Iris pigment epithelial cell (primary cell): Measurements from ENCODE around the gene KLK5.
"Not testable (repeated sequence)": the region's sequence is repeated elsewhere in the genome, so short reads cannot be mapped to it uniquely, and the experiment has no call there.

Experiments
- DNase-seq: peaks from one replicate; pipeline ENCODE4 v3.0.0-alpha.2; 2011; ENCODE audit warnings: low read depth

Gene KLK5, protein sequence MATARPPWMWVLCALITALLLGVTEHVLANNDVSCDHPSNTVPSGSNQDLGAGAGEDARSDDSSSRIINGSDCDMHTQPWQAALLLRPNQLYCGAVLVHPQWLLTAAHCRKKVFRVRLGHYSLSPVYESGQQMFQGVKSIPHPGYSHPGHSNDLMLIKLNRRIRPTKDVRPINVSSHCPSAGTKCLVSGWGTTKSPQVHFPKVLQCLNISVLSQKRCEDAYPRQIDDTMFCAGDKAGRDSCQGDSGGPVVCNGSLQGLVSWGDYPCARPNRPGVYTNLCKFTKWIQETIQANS

DNA sequence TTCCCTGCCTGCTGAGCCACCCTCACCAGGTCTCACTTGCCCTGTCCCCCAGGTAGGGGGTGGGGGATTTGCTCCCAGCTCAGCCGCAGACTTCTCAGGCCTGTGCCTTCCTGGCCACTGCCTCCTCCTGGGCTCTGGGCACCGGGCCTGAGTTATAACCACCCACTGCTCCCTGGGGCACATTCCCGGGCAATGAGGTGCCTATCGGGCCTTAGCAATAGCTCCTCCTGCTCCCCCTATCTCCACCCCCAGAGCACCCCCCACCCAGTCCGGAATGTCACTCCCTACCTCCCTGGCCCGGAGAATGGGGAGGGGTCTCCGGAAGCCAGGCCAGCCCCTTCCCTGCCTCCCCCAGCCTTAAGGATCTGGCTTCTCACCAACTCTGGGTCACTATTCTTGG lies at the start of gene KLK5:
TSS of gene KLK5 (minus strand) at position 129 of the 400 bp plus-strand sequence. CDS start 381 bp downstream, outside the sequence.
- no peak for DNase-seq

DNA sequence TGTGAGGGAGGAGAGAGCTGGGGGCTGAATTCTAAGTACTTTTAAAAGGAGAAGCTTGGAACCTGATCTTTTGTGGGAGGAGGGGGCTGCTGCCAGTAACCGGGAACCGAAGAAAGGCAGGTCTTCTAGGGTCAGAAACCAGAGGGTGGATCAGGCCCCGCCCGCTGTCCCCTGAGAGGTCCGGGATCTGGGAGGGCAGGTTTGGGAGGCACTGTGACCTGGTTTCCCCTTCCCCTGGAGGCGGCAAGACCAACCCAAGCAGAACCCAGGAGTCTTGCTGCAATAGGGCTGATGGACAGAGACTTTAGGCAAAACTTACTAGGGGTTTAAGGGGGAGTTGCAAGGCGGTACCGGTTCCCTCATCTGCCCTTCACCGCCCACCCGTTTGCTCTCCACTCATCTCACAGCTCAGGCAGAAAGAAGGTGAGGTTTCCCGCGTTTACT lies 49.3 kb upstream of the KLK5 start:
- no peak for DNase-seq

DNA sequence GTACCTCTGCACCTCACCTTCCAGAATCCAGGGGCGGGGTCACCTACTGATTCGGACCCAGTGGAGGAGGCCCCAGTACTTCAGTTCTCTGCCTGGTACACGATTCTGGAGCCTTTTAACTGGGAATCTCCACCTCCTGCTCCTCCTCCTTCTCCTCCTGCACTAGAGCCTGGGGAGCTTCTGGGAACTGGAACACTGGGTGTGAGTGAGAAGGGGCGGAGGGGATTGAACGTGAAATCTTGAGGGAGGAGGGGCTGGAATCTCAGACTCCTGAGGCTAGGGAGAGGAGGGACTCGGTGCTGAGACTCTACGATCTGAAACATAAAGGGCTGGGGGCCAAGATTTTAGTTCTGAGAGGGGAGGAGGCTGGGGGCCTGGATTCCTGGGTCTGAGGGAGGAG lies 48.7 kb upstream of the KLK5 start, which contains the start of gene KLK8:
TSS of gene KLK8 (minus strand) at position 90 of the 400 bp plus-strand sequence. CDS start 437 bp downstream, outside the sequence.
- DNase-seq = no peak

DNA sequence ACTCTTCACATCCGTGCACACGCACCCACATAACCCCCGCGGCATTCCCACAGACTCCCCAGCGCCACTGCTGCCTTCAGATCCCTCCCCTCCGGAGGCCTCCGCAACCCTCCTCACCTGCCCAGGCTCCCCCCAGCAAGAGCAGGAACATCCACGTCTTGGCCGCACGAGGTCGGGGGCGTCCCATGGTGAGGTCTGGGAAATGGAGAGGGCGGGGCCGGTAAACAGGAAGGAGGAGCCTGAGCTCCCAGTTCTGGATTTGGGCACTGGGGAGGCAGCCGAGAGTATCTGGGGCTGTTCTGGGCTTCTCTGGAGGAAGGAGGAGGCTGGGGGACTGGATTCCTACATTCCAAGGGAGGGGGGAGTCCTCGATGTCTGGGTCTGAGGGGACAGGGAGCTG lies 48.1 kb upstream of the KLK5 start:
- no peak for DNase-seq

DNA sequence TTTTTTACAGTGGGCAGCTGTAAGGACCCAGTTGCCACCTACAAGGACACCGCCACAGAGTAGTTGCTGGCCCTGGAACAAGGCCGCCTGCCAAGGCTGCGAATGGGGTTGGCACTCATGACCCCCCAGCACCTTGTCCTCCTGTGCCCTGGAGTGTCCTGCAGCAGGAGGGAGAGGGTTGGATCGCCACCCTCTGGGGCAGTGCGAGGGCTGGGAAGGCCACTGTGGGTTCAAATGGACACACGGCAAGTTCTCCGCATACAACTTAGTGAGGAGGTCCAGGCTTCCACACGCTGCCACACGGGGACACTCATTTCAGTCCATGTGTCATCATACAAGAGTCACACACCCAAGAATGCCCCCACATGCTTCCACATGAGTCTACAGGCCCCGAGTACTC lies 47.6 kb upstream of the KLK5 start:
- no peak for DNase-seq

DNA sequence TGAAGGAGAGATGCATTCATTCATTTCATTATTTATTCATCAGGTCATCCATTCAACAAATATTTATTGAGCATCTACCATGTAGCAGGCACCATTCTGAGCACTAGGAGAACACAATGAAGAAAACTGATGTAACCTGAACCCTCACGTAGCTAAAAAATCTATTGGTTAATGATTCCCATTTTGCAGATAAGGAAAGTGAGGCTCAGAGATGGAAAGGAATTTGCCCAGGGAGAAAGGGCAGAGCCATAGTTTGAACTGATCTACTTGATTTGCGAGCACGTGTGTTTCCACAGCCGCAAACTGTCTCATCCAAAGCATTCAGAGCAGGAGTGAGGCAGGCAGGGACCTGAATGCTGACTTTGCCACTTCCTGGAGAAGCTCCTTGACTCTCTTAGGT lies 45.8 kb upstream of the KLK5 start:
- no peak for DNase-seq

DNA sequence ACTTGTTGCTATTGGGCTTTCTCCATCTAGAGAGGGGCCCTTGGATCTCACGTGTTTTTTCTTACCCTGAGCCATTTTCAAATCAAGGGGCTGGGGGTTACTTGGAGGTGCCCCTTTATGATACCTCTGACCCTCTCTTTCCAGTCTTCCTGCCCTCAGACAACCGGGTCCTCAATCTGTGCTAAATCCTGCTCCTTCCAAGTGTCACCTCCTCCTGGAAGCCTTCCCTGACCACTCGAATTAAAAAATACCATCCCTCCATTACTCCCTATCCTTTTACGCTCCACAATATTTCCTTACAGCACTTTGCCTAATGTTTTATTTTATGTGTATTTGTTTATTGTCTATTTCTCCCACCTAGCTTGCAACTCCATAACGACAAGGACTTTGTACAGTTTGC lies 45.2 kb upstream of the KLK5 start:
- DNase-seq = no peak

DNA sequence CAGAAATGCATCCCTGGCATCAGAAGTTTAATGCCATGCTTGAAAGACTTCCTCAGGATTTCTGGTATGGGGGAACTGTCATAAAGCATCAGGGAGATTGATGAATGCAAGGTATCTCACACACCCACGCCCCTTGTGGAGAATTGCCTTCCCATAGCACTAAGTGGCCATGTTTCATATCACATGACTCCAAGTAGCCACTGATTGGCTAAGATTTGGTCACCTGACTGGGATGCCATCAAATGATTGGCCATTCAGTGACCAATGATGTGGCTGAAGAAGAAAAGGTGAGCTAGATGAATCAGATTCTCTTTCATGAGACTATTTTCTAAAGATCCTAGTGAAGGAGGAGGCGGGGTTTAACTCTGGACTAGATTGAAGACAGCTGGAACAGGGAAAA lies 41.3 kb upstream of the KLK5 start:
- DNase-seq = no peak

DNA sequence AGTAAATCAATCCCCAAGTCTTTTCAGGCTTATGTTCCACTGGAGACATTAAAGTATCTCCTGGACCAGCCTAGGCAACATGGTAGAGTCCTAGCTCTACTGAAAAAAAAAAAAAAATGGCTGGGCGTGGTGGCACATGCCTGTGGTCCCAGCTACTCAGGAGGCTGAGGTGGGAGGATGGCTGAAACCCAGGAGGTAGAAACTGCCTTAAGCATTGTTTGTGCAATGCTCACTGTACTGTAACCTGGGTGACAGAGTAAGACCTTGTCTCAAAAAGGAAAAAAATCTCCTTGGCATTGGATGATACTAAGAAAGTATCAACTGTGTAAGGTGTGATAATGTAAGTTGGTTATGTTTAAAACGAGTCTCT lies 39.8 kb upstream of the KLK5 start:
- no peak for DNase-seq

DNA sequence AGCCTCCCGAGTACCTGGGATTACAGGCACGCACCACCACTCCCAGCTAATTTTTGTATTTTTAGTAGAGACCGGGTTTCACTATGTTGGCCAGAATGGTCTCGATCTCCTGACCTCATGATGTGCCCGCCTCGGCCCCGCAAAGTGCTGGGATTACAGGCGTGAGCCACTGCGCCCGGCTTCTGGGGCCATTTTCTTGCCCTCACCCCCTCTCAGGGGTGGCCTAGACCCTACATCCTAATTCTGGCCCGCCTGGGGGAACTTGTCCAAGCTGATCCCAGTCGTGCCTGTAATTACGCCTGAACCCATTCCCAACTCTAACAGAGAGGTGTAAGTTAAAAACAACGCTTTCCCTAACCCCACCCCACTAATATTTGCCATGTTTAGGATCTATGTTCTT lies 31.6 kb upstream of the KLK5 start:
- DNase-seq = not testable (repeated sequence)

DNA sequence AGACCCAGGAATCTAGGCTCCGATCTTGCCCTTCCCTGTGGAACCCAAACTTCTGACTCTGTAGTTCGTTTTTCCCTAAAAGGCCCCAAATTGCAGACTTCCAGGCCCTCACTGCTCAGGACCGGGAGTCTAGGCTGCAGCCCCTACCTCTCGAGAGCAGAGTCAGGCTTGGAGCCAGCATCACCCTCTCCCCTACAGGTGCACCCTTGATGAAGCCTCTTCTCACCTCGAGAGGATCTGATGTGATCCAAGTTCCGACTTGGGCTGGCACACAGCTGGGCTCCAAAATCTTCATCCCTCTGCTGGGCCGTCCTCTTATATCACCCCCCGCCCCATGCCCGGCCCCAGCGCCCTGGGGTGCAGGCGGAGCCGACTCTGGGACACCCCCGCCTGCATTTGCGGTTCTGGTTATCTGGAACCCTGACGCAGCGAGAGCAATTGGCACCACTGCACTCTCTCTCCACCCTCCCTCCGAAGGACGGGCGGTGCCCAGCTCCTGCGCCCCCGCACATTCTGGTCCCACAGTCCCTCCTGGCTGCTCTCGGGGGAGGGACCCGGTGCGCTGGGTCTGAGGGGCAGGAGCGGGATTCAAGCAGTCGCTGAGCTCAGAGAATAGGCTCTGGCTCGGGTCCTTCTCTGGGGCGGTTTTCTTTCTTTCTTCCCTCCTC lies 30.9 kb upstream of the KLK5 start, which contains the start of gene KLK7:
TSS of gene KLK7 (minus strand) at position 293 of the 668 bp plus-strand sequence. CDS start 1,518 bp downstream, outside the sequence.
- no peak for DNase-seq

DNA sequence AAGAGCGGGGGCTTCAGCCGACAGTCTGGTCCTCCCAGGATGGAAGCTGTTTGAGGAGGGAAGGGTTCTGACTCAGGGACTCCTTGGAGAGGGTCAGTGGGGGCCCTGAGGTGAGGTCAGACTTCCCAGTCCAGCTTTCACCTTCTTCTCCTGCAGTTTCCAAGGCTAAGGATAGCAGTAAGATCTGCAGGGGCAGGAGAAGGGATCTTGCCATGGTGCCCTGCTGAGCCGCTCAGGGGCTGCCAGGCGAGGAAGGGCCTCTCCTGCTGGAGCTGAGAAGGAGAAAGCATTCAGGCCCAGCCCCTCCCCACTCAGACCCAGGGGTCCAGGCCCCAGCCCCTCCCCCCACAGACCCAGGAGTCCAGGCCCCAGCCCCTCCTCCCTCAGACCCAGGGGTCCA lies 29.3 kb upstream of the KLK5 start:
- DNase-seq = no peak

DNA sequence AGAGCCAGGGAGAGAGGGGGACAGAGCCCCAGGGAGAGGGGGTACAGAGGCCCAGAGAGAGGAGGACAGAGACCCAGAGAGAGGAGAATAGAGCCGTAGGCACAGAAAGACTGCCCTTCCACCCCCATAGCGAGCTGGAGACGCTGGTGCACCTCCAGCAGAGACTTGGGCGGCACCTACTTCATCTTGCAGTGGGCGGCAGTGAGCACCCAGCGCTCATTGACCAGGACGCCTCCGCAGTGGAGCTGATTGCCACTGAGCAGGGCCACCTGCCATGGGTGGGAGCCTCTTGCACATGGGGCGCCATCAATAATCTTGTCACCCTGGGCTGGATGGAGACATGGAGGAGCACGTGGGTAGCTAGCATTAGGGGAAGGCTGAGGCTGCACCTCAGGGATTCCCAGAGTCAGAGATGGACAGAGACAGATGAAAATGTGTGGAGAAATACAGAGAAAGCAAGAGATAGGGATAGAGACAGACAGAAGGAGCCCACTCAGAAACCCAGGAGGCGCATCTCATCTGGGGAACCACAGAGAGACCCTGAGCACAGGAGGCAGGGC lies 28.8 kb upstream of the KLK5 start:
- DNase-seq = no peak

DNA sequence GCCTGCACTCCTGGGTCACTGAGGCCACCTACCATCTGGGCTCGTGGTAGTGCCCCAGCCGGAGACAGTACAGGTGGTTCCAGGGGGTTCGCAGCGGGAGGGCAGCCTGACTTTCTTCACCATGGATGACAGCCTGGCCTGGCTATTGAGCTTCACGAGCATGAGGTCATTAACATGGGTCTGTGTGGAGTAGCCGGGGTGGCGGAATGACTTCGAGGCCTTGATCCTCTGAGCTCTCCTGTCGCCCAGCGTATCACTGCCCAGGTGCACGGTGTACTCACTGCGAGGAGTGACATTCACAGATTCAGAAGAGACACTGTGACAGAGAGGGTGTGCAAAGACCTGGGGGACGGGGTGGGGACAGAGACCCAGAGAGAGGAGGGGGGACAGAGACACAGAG lies 27.4 kb upstream of the KLK5 start:
- DNase-seq = no peak

DNA sequence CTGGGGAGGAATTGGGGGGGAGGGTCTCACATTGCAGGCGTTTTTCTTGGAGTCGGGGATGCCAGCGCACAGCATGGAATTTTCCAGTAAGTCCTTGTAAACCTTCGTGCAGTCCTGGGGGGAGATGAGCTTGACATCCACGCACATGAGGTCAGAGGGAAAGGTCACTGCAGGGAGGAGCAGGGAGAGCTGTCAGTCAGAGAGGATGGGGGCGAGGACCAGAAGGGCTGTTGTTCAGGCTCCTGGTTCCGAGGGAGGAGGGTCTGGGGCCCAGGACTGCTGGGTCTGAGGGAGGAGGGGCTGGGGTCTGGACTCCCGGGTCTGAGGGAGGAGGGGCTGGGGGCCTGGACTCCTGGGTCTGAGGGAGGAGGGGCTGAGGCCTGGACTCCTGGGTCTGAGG lies 26.9 kb upstream of the KLK5 start:
- DNase-seq = no peak

DNA sequence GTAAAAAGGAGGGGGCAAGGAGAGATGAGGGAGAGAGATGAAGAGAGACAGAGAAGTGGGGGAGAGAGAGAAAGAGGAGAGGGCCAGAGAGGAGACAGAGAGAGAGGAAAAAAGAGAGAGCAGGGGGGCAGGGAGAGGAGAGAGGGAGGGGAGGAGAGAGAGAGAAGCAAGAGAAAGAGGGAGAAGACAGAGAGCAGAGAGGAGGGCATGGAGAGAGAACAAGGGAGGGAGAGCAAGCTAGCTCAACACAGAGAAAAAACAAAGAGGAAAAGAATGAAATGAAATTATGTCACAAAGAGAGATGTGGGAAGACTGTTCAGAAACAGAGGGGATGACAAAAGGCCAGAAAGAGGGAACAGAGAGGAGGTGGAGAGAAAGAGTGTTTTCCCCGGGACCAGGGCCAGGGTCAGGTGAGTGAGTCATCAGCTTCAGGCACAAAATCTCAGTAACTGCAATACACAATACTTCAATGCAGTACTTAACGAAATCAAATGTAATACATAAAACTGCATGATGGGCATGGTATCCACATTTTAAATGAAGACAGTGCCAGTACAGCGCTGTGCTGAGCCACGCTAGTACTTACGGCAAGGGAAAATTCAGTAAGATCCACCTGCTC lies 26.0 kb upstream of the KLK5 start:
- no peak for DNase-seq

DNA sequence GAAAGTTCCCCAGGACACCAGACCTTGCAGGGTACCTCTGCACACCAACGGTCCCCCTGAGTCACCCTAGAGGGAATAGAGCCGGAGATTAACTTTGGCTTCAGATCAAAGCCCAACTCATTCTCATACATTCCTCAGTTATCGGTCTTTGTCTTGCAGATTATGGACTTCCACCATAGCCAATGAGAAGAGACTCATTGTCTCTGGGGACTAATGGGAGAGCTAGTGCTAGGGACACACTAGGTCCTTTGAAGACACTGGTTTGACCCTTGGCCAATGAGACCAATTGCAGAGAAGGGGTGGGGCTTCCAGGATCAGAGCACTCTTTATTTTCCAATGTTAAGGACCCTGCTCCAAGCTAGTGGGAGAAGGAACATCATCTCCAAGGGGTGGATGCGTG lies 24.8 kb upstream of the KLK5 start:
- no peak for DNase-seq

DNA sequence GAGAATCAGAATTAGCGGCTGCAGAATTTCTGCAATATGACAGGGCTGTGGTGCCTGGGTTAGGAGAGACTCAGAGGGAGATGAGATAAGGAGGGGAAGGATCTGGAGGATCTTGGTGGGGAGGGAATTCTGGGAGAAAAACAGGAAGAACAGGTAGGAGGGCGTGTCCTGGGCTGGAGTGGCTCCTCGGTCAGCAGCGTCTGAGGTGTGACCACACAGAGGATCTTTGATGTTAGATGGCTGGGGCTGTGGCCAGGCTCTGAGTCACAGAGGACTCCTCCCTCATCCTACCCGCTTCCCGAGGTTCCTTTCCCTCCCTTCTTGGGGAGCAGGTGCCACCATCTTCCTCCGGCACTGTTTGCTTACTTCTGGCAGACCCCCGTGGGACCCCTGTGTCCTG lies 22.9 kb upstream of the KLK5 start:
- no peak for DNase-seq

DNA sequence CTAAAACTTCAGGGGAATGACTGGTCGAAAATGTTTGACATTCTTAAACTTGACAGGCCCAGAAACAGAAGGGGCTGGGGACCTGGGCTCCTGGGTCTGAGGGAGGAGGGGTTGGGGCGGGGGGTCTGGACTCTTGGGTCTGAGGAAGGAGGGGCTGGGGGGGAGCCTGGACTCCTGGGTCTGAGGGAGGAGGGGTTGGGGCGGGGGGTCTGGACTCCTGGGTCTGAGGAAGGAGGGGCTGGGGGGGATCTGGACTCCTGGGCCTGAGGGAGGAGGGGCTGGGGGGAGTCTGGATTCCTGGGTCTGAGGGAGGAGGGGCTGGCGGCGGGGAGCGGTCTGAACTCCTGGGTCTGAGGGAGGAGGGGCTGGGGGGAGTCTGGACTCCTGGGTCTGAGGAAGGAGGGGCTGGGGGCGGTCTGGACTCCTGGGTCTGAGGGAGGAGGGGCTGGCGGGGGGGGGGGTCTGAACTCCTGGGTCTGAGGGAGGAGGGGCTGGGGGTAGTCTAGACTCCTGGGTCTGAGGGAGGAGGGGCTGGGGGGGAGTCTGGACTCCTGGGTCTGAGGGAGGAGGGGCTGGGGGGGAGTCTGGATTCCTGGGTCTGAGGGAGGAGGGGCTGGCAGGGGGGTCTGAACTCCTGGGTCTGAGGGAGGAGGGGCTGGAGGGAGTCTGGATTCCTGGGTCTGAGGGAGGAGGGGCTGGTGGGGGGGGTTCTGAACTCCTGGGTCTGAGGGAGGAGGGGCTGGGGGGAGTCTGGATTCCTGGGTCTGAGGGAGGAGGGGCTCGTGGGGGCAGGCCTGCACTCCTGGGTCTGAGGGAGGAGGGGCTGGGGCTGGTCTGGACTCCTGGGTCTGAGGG lies 22.1 kb upstream of the KLK5 start:
- DNase-seq = no peak

DNA sequence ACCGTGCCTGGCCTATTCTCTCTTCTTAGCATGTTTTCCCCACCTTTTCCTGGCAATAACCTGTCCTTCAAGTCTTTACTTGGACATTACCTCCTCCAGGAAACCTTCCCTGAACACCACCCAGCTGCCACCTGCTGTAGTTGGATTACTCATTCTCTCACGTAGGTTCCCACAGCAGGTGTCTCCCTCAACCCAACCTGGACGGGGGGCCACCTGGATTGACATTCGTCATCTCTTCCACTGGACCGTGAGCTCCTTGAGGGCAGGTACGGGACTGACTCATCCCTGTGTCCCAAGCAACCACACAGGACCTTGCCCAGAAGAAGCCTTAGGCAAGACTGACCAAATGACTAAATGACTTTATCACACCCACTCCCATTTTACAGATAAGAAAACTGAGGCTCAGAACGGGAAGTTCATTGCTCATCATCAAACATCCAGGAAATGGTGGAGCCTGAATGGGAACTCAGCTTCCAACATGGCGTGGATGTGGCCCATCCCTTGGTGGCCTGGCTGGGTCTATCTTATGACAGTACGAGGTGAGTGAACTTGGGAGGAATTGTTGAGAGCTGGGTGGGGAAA lies 20.0 kb upstream of the KLK5 start:
- no peak for DNase-seq

DNA sequence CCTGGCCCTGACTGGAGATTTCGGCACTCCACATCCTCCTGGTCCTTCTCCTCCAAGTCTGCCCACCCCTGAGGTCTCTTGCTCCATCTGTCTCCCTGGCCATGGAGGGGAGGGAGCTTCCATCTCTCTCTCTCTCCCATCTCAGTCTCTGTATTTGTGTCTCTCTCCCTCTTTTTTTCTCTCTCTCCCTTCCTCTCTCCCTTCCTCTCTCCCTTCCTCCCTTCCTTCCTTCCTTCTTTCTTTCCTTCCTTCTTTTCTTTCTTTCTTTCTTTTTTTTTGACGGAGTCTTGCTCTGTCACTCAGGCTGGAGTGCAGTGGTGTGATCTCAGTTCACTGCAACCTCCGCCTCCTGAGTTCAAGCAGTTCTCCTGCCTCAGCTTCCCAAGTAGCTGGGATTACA lies 17.0 kb upstream of the KLK5 start:
- not testable (repeated sequence) for DNase-seq

DNA sequence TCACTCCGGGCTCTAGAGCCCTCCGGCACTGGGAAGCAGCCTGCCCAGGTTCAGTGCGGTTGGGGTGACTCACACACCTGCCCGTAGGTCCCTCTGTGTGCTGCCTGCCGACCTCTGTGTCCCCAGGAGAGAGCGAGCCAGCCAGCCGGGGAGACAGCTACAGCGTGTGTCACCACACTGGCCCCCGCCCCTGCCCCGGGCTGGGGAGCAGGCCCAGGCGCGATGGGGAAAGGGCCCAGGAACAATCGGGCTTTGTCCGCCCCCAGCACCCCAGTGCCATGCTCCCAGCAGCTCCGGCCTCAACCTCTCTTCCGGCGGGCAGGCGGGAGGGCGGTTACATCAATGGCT lies 16.5 kb upstream of the KLK5 start, which contains the start of gene KLK6:
TSS of gene KLK6 (minus strand) at position 179 of the 348 bp plus-strand sequence. CDS start 1,487 bp downstream, outside the sequence.
- DNase-seq = no peak
